Activated T-cell treated with anti-CD3 and anti-CD28 coated beads for 1 hour (primary cell): ENCODE measurements around the gene SF3A1.
A peak's percentile ranks its signal among the peaks of the same experiment; 100 is the strongest.
"Not testable (repeated sequence)": the region's sequence is repeated elsewhere in the genome, so short reads cannot be mapped to it uniquely, and the experiment has no call there.

Source experiments
- DNase-seq: peaks from one replicate; pipeline ENCODE4 v3.0.0-alpha.2; 2020; ENCODE audit warnings: low read depth

The SF3A1 gene

GRCh38 chr22:30356449-30357235, at the start of gene SF3A1, which contains the start of gene CCDC157:
TSS of gene SF3A1 (minus strand) at chr22:30356894. CDS start at chr22:30356792, 102 bp downstream.
TSS of gene CCDC157 (plus strand) at chr22:30357007. CDS start at chr22:30366001, 8,994 bp downstream.
- DNase-seq = peak; percentile 76

DNA sequence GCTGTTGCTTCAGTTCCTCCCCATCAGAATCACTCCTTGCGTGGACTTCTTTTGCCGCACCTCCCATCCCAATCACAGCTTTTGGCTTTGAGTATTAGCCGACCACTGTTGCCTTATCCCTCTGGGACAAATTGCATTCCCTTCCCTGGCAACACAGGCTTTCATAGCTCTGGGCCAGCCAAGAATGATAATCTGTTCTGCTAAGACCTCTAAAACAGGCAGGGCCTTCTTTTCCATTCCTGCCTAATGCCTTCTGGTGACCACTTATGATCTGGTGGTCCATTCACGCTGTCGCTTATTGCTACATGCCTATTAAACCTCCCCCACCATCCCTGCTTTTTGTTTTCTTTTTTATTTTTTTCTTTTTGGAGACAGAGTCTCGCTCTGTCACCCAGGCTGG, 49.7 kb upstream of the SF3A1 start:
- DNase-seq = no peak

DNA sequence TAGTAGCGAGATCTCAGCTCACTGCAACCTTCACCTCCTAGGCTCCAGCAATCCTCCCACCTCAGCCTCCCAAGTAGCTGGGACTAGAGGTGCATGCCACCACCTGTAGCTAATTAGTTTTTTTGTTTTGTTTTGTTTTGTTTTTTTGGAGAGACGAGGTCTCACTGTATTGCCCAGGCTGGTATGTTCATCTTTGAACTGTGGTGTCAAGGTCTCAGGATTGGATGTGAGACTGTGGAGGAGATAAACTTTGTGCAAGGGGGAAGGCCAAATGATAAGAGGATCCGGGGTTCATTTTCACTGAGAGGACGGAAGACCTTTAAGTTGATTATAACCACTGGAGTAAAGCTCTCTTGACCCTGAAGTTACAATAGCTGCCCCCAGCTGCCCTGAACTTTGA, 49.0 kb upstream of the SF3A1 start:
- no peak for DNase-seq

DNA sequence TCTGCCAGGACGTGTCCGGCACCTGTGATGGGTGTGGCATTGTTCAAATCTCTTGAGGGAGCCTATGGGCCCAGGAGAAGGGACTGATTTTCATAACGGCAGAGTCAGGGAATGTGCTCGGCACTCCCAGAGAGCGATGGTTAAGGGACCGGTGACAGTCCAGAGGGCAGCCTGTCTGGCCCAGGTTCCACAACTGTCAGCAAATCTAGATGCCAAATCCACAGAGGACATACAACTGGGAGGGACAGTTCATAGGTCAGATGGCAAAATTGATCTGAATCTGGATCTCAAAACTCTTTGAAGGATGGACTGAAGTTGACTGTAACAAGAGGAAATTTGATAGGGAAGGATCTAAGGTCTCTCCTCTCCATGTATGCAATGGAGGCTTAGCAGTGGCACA, 47.6 kb upstream of the SF3A1 start:
- no peak for DNase-seq

- not testable (repeated sequence) for DNase-seq
Observed at GRCh38 chr22:30402766-30403104, 46.0 kb upstream of the SF3A1 start.

DNA sequence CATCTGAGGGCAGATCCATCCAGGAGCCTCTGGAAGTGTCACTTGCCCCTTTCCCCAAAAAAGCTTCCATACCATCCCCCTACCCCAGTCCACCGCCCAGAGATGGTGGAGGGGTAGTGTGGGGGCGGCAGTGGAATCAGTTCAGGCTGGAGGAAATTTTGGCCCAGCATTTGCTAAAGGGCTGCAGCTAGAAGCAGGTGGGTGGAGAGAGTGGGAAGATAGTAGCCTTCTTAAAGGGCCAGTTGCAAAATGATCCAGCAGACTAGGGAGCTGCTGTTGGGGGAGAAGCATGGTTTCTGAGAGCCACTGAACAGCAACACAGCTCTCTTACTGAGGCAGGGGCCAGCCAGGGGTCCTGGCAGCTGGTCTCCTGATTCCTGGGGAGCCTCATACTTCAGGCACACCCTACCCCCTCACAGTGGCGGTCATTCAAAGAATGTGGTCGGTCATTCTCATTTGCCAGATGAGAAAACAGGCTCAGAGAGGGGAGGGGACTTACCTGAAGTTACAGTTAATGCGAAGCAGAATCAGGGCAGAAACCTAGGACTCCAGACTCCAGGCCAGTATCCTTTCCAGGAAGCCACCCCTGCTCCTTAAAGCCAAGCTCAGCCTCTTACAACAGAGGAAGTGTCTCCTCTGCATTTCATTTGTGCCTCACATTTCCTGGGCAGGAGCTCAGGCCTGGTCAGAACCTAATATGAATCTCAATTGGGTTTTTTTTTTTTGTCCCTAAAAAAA, 45.5 kb upstream of the SF3A1 start:
- DNase-seq = no peak

GRCh38 chr22:30401024-30401423, 44.3 kb upstream of the SF3A1 start:
- not testable (repeated sequence) for DNase-seq

GRCh38 chr22:30400159-30400558, 43.5 kb upstream of the SF3A1 start:
- no peak for DNase-seq

DNA sequence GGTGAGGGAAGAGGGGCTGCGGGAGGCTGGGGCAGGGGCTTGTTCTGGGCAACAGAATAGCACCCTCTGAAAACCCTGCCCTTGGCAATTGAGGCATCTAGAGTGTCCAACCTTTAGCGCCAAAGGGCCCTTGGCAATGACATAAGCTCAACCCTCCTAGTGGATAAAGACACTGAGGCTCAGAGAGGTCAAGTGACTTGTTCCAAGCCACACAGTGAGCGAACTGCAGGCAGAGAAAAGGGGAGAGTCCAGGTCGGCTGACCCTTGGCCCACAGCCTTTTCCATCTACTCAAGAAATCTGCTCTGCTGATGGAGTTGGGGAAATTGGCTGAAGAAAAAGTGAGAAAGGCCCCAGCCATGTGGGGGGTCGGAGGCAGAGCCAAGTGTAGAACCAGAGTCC, 43.0 kb upstream of the SF3A1 start:
- DNase-seq = no peak

- no peak for DNase-seq
Observed at GRCh38 chr22:30398685-30399680, 42.3 kb upstream of the SF3A1 start.

DNA sequence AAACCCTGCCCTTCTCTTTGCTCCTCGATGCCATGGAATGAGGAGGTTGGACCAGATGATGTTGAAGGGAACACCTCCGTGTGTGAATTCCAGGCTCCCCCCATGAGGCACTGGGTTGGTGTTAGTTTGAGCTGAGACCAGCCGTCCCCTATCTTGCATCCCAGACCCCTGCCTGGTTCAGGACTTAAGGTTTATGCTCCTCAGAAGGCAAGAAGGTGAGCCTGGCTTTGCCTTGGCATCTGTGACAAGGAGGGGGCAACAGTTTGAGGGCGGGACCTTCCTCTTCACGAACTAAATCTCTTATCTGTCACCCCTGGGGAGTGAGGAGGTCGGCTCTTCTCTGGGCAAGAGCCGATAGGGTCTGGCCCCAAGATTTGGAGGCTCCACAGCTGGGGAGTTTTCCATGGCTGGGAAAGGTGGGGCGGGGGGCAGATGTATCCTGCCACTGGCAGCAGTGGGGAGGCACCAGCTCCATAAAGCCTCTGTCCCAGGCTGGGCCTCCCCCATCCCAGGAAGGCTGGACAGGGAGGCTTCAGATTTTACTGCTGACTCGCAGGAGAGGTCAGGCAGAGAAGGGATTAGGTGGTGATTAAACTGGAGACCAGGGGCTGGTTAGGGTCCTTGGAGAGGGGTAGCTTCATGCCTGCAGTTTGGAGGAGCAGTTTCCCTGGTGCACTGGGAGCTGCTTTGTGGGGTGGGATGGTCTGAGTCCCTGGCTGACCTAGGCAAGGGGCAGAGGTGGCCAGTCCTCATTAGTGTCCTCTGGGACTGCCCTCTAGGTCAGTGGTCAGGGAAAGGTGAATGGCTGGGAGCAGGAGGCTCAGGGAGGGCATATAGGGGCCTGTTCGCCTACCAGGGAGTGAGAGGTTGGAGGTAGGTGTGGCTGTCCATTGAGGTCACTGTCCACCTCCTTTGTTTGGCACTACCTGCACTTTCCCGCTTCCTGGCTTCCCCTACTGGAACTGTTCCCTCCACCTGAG, 41.3 kb upstream of the SF3A1 start:
- no peak for DNase-seq

GRCh38 chr22:30396871-30397655, 40.4 kb upstream of the SF3A1 start, which contains the start of gene SEC14L2:
TSS of gene SEC14L2 (plus strand) at chr22:30397018. CDS start at chr22:30397117, 99 bp downstream.
- DNase-seq = peak; percentile 39

DNA sequence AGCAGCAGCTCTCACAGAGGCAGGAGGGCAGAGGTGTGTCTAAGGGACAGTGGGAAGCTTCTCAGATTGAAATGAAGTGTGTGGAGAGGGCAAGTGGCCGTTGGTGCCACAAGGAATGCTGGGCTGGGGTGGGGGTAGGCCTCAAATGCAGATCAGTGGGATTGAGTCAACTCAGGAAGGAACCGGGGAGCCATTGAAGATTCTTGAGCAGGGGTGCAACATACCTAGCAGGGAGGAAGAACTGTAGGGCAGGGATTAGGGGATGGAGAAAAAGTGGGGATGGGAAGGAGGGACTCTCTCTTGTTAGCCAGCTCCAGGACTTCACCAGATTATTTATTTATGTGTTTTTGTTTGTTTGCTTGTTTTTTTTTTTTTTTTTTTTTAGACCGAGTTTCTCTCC, 37.2 kb upstream of the SF3A1 start:
- DNase-seq = no peak

- no peak for DNase-seq
Observed at GRCh38 chr22:30393322-30393680, 36.6 kb upstream of the SF3A1 start.

- DNase-seq = no peak
Observed at GRCh38 chr22:30392661-30393321, 36.1 kb upstream of the SF3A1 start.

DNA sequence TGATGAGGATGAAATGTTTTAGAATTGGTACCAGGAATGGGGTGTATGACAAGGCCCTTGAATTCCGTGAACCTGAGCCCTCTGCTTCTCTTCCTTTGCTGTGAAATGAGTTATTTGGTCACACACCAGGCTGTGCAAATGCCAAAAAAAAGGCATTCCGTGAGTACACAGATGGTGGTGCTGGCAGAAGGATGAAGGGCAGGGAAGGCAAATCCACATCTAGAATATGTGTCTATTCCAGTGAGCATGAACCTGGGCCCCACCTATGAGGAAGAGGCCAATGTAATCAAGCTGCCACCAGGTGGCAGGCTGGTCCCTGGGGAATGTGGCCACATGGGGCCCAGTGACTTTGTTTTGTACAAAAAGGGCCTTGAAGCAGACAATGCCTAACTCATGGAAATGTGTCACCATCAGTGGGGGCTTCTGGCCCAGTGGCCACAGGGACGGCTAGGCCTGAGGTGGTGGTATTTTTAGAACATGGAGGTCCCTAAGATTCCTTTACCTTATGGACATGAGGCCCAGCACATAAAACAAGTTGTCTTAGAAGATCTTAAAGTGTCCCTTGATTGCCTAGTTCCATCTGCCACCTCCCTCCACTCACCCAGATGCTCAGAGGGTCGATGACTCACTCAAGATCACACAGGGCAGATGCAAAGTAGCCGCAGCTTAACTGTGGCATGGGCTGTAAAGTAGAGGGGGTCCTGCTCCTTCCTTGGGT, 34.4 kb upstream of the SF3A1 start:
- DNase-seq = peak; percentile 70

DNA sequence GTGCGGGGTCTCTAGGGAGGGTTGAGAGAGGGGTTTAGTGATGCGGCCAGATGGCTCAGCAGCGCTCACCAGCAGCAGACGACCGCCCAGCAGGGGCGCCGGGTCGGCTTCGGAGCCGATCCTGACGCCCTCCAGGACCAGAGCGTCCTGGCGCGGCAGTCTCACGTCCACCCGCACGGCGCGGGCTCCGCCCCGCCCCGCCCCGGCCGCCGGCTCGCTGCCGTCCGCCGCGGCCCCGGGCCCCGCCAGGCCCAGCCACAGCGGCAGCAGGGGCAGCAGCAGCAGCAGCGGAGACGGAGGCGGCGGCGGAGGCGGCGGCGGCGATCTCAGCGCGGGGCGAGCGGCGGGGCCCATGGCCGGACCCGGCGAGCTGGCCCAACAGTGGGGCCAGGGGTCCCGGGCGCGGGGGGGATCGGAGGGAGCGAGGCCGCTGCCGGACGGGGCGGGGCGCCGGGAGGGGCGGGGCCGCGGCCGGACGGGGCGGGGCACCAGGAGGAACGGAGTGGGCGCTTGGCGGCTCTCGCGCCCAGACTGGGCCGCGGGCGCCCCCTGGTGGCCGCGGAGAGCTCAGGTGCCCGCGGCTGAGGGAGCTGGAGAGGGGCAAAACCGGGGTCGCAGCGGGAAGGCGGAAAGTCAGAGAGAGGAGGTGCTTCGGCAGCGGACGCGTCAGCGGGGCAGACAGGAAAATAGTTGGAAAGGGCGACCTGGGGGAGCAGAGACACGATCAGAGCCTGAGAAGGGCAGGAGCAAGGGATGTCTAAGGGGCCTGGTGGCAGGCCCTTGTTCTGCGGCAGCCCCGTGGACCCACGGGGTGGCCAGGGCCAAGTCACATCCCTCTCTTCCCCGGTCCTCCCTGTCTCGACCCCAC, 30.5 kb upstream of the SF3A1 start, which contains the start of gene RNF215:
RNF215 (minus strand) TSS at position 452 of the 868 bp plus-strand sequence; CDS start at position 354, 98 bp downstream.
- DNase-seq = peak; percentile 72

DNA sequence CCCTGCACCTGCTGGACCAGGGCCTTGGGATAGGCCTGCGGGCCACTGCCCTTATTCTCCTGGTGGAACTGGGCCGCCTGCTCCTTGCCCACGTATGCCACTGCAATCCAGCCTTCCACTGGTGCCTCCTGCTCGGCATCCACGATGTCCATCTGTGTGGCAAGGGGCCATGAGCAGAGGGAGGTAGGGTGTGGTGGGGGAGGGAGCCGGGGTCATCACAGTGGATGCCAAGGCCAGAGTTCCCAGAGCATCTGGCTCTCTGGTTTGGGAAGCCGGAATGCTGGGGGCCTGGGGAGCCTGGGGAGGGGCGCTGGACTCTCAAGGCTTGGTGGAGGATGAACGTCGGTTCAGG, 29.9 kb upstream of the SF3A1 start:
- no peak for DNase-seq
